Lower leg skin (tissue), 3 donors: Measurements from ENCODE around the gene LARP1.

ENCODE experiments used
- POLR2A ChIP-seq, 2 donors: fragments of 450-650 bp; IDR thresholded peaks; one replicate each; pipeline ENCODE4 v1.6.1; 2016 to 2017; ENCODE audit warnings: antibody characterized with exemption in 2 of 2, mild to moderate bottlenecking in 1 of 2, moderate library complexity in 1 of 2
- TF ChIP-seq, protein P1 (sequence below), 3 donors: fragments of 450-650 bp; IDR thresholded peaks; one replicate each; pipeline ENCODE4 v1.5.1; 2016; ENCODE audit warnings: antibody characterized with exemption in 3 of 3, mild to moderate bottlenecking in 3 of 3, moderate library complexity in 2 of 3

DNA sequence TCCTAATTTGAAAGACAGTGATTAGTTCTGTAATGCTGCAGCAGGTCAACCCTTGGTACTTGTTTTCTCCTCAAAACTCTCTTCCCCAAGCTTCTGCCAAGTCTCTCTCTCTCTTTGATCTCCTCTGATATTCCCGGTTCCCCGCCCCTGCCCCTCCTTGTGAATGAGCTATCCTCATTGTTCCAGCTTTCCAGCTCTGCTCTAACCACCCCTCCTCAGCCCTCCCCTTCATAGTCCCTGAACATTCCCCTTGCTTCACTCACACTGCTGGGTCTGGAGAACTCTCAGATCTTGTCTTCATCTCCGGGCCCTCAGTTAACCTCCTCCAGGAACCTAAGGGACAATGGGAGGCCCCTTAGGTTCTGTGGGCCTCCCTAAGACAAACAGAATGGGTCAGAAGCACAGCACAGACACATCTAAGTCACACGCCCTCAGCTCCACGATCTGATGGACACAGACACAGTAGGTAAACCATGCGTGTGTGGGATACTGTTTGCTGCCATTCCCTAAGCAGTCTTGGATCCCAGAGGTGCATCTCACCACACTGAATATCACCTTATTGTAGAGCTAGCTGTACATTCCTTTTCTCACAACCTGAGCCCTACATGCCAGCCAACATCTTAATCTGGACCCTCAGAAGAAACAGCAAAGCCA lies 17.4 kb upstream of the LARP1 start:
- TF ChIP-seq, protein P1, sequence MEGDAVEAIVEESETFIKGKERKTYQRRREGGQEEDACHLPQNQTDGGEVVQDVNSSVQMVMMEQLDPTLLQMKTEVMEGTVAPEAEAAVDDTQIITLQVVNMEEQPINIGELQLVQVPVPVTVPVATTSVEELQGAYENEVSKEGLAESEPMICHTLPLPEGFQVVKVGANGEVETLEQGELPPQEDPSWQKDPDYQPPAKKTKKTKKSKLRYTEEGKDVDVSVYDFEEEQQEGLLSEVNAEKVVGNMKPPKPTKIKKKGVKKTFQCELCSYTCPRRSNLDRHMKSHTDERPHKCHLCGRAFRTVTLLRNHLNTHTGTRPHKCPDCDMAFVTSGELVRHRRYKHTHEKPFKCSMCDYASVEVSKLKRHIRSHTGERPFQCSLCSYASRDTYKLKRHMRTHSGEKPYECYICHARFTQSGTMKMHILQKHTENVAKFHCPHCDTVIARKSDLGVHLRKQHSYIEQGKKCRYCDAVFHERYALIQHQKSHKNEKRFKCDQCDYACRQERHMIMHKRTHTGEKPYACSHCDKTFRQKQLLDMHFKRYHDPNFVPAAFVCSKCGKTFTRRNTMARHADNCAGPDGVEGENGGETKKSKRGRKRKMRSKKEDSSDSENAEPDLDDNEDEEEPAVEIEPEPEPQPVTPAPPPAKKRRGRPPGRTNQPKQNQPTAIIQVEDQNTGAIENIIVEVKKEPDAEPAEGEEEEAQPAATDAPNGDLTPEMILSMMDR (IDR thresholded peaks at IDR 0.05), result no peak
- TF ChIP-seq POLR2A (IDR thresholded peaks at IDR 0.05), result no peak
